HEK293 (cell line): ENCODE data around the gene TNFRSF11A.

Experiments used
- KLF7 ChIP-seq: fragments of 450-650 bp; formaldehyde crosslinking; IDR thresholded peaks from 2 replicates; pipeline ENCODE4 v1.5.1; 2016; ENCODE audit warnings: missing biosample characterization, missing genetic modification characterization, borderline replicate concordance
- MYNN ChIP-seq: fragments of 450-650 bp; formaldehyde crosslinking; IDR thresholded peaks from 2 replicates; pipeline ENCODE4 v1.5.1; 2016; ENCODE audit warnings: missing biosample characterization, missing genetic modification characterization, borderline replicate concordance
- REPIN1 ChIP-seq: fragments of 450-650 bp; formaldehyde crosslinking; IDR thresholded peaks from 2 replicates; pipeline ENCODE4 v1.5.1; 2017; ENCODE audit warnings: missing biosample characterization, missing genetic modification characterization, low read depth
- YY1 ChIP-seq: fragments of 450-650 bp; formaldehyde crosslinking; IDR thresholded peaks from 2 replicates; pipeline ENCODE4 v1.5.1; 2018; ENCODE audit warnings: missing biosample characterization, missing genetic modification characterization
- ZBTB7A ChIP-seq: fragments of 450-650 bp; formaldehyde crosslinking; IDR thresholded peaks from 2 replicates; pipeline ENCODE4 v1.5.1; 2016; ENCODE audit warnings: low read depth, missing biosample characterization, missing genetic modification characterization
- ZEB2 ChIP-seq: fragments of 450-650 bp; formaldehyde crosslinking; IDR thresholded peaks from 2 replicates; pipeline ENCODE4 v1.5.1; 2016; ENCODE audit warnings: missing biosample characterization, missing genetic modification characterization
- ZNF274 ChIP-seq, 2 experiments: fragments of 200-500 bp in 1 of 2; fragments of 450-650 bp in 1 of 2; sonication (Bioruptor generic) in 1 of 2; formaldehyde crosslinking in 1 of 2; IDR thresholded peaks; 2 replicates each; pipeline versions ENCODE4 v1.5.1 to v1.6.1; 2014 to 2016; ENCODE audit warnings: borderline replicate concordance in 1 of 2, inconsistent platforms in 1 of 2, low read length in 1 of 2, missing biosample characterization in 1 of 2, missing genetic modification characterization in 1 of 2
- ZNF354C ChIP-seq: fragments of 450-650 bp; formaldehyde crosslinking; IDR thresholded peaks from 2 replicates; pipeline ENCODE4 v1.5.1; 2016; ENCODE audit warnings: missing biosample characterization, missing genetic modification characterization, low read depth, borderline replicate concordance
- ZNF600 ChIP-seq: fragments of 450-650 bp; formaldehyde crosslinking; IDR thresholded peaks from 2 replicates; pipeline ENCODE4 v1.5.1; 2016; ENCODE audit warnings: missing biosample characterization, missing genetic modification characterization
- ZNF791 ChIP-seq: fragments of 450-650 bp; formaldehyde crosslinking; IDR thresholded peaks from 2 replicates; pipeline ENCODE4 v1.5.1; 2016; ENCODE audit warnings: missing biosample characterization, missing genetic modification characterization
- TF ChIP-seq, protein P1 (sequence below): fragments of 450-650 bp; formaldehyde crosslinking; IDR thresholded peaks from 2 replicates; pipeline ENCODE4 v1.5.1; 2016; ENCODE audit warnings: missing biosample characterization, missing genetic modification characterization
- TF ChIP-seq, protein P2 (sequence below): fragments of 450-650 bp; formaldehyde crosslinking; IDR thresholded peaks from 2 replicates; pipeline ENCODE4 v1.5.1; 2017; ENCODE audit warnings: missing biosample characterization, missing genetic modification characterization
- TF ChIP-seq, protein P3 (sequence below): fragments of 450-650 bp; formaldehyde crosslinking; IDR thresholded peaks from 2 replicates; pipeline ENCODE4 v1.5.1; 2016; ENCODE audit warnings: missing biosample characterization, missing genetic modification characterization
- TF ChIP-seq, protein P4 (sequence below): fragments of 450-650 bp; formaldehyde crosslinking; IDR thresholded peaks from 2 replicates; pipeline ENCODE4 v1.5.1; 2016; ENCODE audit warnings: missing biosample characterization, missing genetic modification characterization

DNA sequence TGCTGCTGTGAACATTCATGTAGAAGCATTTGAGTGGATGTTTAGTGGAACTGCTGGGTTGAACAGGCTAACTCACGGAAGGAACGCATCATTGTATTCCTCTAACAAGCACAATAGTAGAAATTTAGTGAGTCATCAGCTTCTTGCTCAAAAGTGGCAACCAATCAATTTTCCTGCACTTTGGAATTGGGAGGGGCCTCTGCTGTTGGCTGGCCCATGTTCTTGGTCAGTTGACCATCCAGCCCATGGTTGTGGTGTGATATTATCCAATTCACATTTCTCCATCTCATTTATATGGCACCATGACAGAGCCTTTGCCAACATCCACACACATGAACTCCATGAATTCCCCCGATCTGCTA lies 95.0 kb downstream of the TNFRSF11A start:
- TF ChIP-seq, protein P1, sequence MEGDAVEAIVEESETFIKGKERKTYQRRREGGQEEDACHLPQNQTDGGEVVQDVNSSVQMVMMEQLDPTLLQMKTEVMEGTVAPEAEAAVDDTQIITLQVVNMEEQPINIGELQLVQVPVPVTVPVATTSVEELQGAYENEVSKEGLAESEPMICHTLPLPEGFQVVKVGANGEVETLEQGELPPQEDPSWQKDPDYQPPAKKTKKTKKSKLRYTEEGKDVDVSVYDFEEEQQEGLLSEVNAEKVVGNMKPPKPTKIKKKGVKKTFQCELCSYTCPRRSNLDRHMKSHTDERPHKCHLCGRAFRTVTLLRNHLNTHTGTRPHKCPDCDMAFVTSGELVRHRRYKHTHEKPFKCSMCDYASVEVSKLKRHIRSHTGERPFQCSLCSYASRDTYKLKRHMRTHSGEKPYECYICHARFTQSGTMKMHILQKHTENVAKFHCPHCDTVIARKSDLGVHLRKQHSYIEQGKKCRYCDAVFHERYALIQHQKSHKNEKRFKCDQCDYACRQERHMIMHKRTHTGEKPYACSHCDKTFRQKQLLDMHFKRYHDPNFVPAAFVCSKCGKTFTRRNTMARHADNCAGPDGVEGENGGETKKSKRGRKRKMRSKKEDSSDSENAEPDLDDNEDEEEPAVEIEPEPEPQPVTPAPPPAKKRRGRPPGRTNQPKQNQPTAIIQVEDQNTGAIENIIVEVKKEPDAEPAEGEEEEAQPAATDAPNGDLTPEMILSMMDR (tag by site-specific recombination): no peak
- TF ChIP-seq ZNF600 (tag by site-specific recombination) (no peak), MYNN (tag by site-specific recombination) (no peak), REPIN1 (no peak), ZBTB7A (tag by site-specific recombination) (no peak), ZNF354C (tag by site-specific recombination) (no peak), ZNF274 (IDR thresholded peaks at IDR 0.05; ENCODE audit: low read length) (no peak), ZNF274 (tag by site-specific recombination; IDR thresholded peaks at IDR 0.05; ENCODE audit: borderline replicate concordance) (no peak), ZNF791 (tag by site-specific recombination) (no peak), ZEB2 (tag by site-specific recombination) (no peak), YY1 (tag by site-specific recombination) (no peak), KLF7 (no peak)
- TF ChIP-seq, protein P2, sequence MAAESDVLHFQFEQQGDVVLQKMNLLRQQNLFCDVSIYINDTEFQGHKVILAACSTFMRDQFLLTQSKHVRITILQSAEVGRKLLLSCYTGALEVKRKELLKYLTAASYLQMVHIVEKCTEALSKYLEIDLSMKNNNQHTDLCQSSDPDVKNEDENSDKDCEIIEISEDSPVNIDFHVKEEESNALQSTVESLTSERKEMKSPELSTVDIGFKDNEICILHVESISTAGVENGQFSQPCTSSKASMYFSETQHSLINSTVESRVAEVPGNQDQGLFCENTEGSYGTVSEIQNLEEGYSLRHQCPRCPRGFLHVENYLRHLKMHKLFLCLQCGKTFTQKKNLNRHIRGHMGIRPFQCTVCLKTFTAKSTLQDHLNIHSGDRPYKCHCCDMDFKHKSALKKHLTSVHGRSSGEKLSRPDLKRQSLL (tag by site-specific recombination): no peak
- TF ChIP-seq, protein P3, sequence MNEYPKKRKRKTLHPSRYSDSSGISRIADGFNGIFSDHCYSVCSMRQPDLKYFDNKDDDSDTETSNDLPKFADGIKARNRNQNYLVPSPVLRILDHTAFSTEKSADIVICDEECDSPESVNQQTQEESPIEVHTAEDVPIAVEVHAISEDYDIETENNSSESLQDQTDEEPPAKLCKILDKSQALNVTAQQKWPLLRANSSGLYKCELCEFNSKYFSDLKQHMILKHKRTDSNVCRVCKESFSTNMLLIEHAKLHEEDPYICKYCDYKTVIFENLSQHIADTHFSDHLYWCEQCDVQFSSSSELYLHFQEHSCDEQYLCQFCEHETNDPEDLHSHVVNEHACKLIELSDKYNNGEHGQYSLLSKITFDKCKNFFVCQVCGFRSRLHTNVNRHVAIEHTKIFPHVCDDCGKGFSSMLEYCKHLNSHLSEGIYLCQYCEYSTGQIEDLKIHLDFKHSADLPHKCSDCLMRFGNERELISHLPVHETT (tag by site-specific recombination): no peak
- TF ChIP-seq, protein P4, sequence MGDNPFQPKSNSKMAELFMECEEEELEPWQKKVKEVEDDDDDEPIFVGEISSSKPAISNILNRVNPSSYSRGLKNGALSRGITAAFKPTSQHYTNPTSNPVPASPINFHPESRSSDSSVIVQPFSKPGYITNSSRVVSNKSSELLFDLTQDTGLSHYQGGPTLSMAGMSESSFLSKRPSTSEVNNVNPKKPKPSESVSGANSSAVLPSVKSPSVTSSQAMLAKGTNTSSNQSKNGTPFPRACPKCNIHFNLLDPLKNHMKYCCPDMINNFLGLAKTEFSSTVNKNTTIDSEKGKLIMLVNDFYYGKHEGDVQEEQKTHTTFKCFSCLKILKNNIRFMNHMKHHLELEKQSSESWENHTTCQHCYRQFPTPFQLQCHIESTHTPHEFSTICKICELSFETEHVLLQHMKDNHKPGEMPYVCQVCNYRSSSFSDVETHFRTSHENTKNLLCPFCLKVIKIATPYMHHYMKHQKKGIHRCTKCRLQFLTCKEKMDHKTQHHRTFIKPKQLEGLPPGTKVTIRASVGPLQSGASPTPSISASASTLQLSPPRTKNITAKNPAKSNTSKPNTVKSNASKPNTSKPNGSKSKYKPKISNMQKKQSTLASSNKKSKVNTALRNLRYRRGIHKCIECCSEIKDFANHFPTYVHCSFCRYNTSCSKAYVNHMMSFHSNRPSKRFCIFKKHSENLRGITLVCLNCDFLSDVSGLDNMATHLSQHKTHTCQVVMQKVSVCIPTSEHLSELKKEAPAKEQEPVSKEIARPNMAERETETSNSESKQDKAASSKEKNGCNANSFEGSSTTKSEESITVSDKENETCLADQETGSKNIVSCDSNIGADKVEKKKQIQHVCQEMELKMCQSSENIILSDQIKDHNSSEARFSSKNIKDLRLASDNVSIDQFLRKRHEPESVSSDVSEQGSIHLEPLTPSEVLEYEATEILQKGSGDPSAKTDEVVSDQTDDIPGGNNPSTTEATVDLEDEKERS: no peak
